GM21529 (cell line): ENCODE results near the gene RNLS.

Experiments used
- ATAC-seq: cut with Tn5 transposase; IDR thresholded peaks from one replicate; pipeline ENCODE4 v1.9.1; 2021; ENCODE audit not compliant: unreplicated experiment

RNLS gene

DNA sequence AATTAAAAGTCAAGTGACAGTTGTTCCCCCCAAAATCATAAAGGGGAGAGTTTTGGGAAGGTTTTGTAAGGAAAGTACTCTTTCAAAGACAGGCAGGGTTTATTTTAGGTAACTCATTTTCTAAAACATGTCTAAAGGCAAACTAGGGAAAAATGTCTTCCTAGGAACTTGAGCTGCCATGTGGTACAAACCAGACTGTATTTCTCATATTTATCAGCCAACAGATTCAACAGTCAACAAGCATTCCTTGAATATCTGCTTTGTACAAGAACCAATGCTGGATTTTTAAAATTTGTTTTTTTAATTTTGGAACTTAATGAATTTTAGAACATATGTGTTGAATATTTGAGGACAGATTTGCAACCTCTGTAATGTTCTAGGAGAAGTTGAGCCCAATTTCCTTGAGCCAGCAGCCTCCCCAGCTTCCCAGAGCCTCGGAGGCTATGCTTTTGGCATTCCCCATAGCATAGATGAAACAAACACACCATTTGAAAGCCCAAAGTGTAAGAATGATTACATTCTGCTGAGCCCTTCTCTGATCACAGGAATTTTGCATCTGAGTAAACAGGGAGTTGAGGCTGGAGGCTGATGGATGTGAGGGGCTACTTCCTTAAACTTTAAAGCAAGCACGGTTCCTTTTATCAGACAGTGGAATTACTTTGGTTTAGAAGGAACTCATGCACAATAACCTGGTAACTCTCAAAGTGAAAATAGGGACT is 345.1 kb downstream of the RNLS start:
- no peak for ATAC-seq

- ATAC-seq, result no peak
Observed at GRCh38 chr10:88236121-88236743, 346.9 kb downstream of the RNLS start.

DNA sequence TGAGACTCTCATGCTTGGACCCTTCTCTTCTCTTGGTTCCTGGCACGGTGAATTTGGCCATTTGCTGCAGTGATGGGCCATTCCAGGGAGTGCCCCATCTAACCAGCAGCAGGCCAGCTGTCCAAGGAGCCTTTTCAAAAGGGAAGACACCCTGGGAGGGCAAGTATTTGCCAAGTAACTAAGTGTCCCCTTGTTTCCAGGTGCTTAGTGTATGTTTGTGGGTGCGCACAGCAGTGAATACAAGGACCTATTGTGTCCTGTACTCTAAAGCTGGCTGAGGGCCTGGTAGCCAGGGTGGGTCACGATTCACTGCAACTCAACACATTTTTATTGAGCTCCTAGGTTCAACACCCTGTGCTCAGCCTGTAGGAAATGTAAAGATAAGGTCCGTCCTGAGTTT is 348.8 kb downstream of the RNLS start:
- no peak for ATAC-seq

- ATAC-seq, result no peak
Observed at GRCh38 chr10:88233870-88234269, 349.2 kb downstream of the RNLS start.

DNA sequence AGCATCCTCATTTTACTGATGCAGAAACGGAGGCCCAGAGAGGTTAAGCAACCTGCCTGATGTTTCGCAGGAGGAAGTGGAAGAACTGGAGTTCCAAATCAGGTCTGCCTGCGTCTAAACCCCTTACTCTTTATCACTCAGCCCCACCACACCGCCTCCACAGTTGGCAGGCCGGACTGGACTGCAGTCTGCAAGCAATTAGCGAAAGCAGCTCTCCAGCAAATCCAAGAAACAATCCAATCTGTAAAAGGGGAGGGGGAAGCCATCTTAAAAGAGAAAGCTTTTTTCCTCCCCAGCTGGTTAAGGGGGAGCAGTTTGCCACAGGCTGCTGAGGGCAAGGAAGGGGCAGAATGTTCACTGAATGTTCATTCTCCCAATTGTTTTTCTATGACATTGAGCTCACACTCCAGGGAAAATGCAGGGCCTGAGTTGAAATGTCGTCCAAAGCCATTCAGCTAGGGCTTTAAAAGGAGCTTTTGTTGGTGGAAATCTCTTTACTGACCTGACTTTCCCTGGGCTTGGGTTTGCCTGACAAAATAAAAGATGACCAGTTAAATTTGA is 350.1 kb downstream of the RNLS start:
- ATAC-seq, result no peak

DNA sequence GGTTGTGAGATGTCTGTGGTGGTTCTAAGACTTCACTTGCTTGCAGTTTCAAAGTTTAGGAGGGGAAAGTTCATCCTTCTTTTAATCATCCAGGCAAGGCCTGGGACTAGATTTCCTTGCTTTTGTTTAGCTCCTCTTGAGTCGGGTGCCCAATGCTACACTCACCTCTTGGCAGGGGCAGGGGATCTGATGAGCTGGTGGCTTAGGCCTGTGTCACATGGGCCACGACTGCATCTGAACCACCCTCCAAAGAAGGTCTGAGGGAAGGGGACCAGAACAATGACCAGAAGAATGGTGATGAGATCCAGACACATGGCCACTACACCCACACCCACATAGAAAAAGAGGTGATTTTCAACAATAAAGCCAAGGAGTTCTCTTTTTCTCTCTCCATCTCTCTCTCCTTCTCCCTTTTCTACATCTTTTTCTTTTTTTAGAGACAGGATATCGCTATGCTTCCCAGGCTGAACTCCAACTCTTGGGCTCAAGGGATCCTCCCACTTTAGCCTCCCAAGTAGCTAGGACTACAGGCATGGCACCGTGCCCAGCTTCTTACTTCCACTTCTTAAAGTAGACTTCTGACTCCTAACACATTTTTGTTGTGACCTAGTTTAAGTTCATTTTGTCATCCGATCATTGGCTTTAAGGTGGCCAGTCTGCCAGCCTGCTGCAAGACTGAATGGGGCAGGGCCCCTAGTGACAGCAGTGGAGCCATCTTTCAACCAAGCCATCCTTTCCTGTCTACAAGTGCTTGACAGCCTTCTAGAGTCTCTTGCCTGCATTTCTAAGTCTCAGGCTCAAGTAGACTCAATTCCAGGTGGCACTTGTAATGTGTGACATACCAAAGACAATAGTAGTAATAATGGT is 350.9 kb downstream of the RNLS start:
- no peak for ATAC-seq

- ATAC-seq, result no peak
Observed at GRCh38 chr10:88230251-88230650, 352.9 kb downstream of the RNLS start.

GRCh38 chr10:88228130-88228529 is 355.0 kb downstream of the RNLS start:
- ATAC-seq, result no peak

- no peak for ATAC-seq
Observed at GRCh38 chr10:88227342-88228018, 355.6 kb downstream of the RNLS start.

- ATAC-seq, result no peak
Observed at GRCh38 chr10:88226891-88227290, 356.2 kb downstream of the RNLS start.

DNA sequence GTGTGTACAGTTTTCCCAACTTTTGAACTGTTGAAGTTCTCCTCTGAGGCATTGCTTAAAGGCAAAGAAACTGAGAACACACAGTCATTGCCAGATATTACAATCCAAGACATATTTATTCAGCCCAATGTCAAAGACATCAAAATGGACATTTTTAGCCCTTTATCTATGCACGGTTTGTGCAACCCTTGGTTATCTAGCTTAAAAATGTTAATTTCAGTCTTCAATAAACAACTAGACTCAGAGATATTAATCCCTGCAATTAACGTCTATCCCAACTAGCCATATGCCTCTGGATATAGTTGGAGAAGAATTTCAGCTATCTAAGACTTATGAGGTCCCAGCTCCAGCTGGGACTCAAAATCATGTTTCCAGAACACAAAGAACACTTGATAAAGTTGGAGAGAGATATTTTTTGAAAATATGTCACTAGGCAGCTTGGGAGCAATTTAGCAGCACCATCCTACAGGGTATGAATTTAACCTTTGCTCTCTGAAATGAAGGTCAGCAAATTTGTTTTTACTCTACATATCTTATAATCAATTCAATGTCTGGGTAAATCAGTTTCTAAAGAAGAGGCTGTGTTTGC is 357.0 kb downstream of the RNLS start:
- no peak for ATAC-seq
